HG03565 (cell line): ENCODE data around the gene ADGRD2.

Experiments
- ATAC-seq: cut with Tn5 transposase; IDR thresholded peaks from one replicate; pipeline ENCODE4 v1.9.1; 2021; ENCODE audit warnings: mild to moderate bottlenecking, moderate library complexity; ENCODE audit not compliant: unreplicated experiment

ADGRD2 gene

DNA sequence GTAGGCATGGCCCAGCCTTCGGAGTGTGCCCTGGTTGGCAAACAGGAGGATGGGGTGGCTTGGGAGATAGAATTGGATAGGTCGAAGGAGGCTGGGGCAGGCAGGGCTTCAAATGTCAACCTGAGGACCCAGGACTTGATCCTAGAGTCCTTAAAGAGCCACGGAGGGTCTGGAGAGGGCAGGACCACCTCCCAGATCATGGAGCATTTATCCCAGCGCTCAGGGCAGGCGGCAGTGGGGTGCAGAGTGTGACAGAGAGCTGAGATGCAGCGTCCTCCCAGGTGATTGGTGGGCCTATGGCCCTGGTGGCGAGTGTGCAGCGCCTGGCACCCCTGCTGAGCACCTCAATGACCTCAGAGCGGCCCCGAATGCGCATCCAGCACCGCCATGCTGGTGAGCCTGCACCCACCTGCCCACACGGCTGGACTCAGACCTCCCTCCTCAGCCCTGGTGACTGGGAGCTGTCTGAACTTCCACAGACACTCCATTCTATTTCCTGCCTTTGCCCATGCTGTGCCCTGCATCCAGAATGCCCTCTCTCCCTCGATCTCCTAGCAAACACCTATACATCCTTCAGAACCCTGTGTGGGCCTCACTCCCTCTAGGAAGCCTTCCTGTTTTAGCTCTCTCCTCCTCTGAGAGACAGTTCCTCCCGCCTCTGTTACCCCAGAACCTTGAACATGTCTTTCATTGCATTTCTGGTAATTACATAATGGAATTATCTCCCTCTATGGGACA, 6.3 kb downstream of the ADGRD2 start:
- ATAC-seq = no peak

DNA sequence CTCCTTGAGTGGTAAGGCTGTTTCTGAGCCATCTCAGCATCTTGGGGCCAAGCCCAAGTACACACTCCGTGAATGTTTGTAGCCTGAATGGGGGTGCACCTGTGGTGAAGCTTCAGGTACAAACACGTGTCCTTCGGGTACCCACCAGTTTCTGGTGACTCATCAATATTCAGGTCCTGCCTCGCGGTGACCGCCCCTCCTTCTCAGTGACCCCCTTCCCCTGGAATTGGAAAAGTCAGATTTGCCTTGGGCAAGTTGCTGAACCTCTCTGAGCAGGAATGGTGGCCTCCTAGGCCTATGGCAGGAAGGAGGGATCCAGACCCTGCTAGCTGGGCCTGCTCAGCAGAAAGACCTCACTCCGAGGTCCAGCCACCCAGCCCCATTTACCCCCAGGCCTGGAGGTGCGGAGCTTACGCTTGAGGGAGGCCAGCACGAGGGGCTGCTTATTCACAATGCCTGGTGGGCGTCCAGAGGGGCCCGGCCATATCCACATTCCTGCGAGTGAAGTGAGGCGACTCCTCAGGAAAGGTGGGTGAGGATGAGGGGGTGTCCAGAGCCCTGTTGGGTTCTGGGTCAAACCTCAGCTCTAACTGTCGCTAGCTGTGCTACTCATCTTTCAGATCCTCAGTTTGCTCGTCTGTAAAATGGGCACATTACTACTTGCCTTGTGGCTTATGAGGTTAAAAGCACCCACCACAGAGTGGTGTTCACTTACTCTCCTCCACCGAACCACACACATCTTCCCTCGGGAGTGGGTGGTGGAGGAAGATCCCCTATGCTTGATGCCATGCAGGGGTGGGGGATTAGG, 7.0 kb downstream of the ADGRD2 start:
- ATAC-seq = no peak

DNA sequence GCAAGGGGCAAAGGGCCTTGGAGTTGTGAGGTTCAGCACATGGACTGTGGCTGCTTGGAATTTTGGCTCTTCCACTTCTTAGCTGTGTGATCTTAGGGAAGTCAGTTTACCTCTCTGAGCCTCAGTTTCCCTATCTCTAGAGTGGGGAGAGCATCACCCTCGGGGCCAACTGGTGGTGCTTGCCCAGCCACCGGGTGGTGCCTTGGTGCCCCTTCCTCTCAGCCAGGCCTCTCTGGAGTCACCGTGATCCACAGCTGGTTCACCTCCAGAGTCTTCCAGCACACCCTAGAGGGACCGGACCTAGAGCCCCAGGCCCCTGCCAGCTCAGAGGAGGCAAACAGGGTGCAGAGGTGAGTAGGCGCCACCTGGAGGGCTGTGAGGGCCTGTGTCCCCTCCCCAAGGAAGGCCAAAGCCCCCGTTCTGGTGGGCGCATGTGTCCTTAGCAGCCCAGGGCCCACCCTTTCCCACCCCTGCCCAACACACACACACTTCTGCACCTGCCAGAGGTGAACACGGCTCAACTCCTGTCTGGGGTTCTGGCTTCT, 7.7 kb downstream of the ADGRD2 start:
- no peak for ATAC-seq

DNA sequence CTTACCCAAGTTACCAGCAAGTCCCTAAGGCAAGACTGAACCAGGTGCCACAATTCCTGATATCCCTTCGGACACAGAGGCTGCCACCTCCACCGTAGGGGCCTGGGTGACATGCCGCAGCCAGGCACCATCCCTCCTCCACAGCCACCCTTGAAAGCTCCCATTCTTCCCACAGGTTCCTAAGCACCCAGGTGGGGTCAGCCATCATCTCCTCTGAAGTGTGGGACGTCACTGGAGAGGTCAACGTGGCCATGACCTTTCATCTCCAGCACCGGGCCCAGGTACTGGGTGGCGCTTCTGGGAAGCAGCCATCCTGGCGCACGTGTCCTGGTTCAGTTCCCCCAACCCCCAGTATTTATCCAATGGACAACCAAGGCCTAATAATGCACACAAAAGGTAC, 8.2 kb downstream of the ADGRD2 start:
- no peak for ATAC-seq

DNA sequence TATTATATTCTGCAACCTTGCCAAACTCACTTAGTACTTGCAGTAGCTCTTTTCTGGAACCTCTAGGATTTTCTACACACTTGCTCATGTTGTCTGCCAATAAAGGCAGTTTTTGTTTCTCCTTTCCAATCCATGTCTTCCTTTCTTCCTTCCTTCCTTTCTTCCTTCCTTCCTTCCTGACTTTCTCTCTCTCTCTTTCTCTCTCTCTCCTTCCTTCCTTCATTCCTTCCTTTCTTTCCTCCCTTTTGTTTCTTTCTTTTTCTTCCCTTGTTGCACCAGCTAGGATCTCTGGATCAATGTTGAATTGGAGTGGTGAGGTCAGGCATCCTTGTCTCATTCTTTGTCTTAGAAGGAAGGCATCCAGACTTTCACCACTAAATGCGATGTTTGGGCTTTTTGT, 12.5 kb downstream of the ADGRD2 start:
- ATAC-seq = no peak

DNA sequence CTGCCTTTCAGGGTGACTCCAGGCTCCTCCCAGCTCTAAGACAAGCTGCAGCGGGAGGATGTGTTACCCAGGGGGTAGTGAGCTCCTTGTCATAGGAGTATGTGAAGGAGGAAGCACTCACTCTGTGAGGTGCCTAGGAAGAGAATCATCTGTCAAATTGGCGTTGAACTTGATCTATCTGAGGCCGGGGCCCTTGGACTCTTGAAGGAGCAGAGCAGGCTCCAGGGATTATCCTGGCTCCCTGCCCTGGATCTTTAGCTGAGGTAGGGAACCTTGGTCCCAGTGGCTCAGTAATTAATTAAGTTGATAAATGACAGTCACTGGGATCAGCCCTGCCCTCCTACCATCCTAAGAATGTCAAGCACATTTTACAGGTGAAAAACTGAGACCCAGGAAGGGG, 15.5 kb downstream of the ADGRD2 start:
- no peak for ATAC-seq

DNA sequence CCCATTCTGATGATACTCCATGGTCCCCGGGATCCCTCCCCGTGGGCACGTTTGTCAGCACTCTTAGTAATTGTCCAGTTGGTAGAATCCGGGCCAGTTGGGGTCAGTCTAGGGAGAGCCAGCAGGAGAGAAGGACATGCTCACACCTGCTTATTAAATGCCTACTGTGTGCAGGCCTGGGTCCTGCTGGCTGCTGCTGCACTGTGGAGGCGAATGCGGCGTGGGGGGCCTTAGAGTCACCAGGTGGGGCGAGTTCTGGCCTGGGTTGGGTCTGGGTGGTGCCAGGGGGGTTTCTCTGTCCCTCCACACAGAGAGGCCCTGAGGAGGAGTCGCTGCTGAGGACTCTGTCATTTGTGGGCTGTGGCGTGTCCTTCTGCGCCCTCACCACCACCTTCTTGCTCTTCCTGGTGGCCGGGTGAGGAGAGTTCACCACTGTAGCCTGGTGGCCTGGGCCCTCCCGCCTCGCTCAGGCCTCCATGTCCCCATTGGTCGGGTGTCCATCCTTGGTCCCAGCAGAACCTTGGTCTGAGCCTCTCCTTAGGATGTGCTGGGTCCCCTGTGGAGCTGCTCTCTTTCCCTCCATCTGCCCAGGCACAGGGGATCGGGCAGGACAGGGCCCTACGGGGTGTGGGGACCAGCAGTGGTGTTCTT, 17.3 kb downstream of the ADGRD2 start:
- ATAC-seq = no peak

DNA sequence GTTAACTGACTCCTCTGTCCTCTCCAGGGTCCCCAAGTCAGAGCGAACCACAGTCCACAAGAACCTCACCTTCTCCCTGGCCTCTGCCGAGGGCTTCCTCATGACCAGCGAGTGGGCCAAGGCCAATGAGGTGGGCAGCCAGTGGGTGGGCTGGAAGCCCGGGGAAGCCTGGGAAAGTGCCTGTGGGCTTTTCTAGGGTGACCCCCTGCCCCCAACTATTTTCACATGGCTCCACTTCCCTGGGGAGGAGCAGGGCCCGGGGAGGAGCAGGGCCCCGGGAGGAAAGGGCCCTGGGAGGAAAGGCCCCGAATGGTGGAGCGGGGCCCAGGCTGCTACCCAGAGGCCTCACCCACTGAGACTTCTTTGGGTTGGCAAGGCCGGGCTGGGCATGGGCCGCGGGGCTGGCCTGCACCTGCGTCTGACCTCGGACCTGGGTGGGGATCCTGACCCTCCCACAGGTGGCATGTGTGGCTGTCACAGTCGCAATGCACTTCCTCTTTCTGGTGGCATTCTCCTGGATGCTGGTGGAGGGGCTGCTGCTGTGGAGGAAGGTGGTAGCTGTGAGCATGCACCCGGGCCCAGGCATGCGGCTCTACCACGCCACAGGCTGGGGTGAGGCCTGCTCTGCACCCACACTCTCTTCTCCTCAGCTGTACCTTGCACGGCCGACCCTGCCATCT, 17.9 kb downstream of the ADGRD2 start:
- ATAC-seq = no peak

DNA sequence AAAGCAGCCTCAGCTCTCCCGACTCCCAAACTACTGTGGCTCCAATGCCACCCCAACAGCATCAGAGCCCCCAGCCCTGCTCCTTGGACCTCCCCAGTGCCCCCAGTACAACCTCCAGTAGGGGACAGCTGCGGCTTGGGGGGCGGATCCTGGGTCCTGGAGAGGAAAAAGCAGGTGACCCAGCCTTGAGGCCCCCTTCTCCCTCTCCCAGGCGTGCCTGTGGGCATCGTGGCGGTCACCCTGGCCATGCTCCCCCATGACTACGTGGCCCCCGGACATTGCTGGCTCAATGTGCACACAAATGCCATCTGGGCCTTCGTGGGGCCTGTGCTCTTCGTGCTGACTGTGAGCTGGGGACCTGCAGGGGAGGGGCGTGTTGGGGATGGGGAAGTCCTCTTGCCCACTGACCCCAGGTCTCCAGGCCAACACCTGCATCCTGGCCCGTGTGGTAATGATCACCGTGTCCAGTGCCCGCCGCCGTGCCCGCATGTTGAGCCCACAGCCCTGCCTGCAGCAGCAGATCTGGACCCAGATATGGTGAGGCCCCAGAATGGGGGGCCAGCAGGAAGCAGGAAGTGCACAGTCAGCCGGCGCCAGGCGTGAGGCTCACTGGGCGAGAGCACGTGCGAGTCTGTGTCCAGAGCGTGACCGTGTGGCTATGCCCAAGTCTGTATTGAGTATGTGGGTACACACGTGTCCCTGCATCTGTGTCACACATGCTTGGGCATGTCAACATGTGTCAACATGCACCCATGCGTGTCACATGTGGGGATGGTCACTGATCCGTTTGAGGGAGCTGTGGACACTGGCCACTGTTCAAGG, 19.0 kb downstream of the ADGRD2 start:
- ATAC-seq = no peak

DNA sequence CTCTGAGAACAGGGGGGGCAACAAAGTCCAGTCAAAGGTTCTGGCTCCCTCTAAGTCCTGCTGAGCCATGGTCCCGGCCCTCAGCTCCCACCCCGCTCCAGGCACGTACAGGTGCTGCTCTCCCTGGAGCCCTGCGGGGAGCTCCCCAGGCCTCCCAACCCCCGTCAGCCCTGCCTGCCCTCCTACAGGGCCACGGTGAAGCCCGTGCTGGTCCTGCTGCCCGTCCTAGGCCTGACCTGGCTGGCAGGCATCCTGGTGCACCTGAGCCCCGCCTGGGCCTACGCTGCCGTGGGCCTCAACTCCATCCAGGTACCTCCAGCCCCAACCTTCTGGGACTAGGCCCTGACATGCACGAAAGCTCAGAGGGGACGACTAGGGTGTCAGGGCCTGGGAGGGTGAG, 20.1 kb downstream of the ADGRD2 start:
- ATAC-seq = no peak

DNA sequence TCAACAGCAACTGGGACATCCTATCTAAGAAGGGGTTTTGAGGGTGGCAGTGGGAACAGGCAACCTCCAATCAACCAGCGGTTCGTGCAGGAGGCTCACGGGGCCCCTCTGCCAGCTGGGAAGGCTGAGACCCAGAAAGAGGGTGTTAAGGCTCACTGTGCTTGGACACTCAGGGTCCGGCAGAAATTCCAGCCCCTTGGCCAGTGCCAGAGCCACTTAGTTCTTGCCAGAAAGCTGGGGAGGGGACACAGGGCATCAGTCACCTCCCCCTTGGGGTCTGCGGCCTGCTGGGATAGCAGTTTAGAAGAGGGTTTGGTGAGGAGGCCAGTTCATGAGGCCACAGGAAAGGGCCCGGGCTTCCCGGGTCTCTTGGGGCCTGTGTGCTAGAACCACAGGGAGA, 20.5 kb downstream of the ADGRD2 start:
- no peak for ATAC-seq

DNA sequence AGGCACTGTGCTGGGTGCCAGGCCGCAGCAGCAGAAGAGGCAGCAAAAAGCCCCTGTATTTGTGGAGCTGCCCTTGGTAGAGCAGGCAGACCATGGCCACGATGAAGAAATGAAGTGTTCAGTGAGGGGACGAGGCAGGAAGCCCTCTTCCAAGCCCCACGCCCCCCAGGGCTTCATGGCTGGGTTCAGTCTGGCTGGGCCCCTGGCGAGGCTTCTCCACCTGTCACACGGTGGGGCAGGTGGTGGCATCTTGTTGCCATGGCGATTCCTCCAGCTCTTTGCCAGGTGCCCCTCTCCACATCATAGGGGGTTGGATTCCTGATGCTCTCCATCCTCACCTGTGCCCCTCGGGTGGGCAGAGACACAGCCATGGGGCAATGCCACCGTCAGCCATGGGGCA, 21.5 kb downstream of the ADGRD2 start:
- ATAC-seq = no peak

DNA sequence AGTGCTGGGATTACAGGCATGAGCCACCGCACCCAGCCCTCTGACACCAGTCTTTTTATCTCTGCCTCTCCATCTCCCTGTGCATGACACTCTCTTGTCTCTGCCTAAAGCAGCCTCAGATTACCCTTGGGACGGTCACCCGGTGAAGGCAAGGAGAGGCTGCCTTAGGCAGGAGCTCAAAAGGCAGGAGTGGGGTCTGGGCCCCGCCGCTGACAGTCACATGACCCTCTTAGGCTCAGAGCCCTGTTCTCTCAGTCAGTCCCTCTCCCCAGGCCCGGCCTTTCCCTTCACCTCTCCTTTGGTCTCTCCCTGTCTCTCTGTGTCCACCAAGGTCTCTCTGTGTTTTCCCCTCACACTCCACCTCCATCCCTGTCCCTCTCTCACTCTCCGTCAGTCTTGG, 22.5 kb downstream of the ADGRD2 start:
- no peak for ATAC-seq

DNA sequence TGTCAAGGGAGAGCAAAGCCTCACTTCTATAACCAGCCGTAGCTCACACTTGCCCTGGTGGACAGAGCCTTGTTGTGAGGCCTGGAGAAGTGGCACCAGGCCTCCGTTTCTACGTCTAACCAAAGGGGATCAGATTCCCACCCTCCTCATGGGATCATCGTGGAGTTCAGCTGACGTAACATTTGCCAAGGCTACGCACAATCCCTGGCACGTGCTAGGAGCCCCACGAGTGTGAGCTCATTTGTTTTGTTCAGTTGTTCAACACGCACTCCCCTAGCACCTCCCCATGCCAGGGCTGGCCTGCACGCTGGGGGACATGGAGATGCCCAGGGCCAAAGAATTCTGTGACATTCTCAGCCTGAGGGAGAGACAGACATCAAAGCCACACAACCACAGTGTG, 23.1 kb downstream of the ADGRD2 start:
- no peak for ATAC-seq

DNA sequence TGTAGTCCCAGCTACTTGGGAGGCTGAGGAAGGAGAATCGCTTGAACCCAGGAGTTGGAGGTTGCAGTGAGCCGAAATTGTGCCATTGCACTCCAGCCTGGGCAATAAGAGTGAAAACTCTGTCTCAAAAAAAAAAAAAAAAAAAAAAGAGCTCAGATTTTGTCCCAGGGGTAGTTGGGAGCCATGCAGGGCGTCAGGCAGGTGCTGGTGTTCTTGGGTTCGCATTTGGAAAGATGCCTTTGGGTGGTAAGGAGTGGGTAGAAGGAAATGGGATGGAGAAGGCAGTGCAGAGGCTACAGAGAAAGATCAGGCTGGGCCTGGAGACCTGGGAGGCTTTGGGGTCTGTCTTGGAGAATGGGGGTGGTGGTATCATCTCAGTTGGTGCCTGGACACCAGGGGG, 23.9 kb downstream of the ADGRD2 start:
- ATAC-seq = no peak

DNA sequence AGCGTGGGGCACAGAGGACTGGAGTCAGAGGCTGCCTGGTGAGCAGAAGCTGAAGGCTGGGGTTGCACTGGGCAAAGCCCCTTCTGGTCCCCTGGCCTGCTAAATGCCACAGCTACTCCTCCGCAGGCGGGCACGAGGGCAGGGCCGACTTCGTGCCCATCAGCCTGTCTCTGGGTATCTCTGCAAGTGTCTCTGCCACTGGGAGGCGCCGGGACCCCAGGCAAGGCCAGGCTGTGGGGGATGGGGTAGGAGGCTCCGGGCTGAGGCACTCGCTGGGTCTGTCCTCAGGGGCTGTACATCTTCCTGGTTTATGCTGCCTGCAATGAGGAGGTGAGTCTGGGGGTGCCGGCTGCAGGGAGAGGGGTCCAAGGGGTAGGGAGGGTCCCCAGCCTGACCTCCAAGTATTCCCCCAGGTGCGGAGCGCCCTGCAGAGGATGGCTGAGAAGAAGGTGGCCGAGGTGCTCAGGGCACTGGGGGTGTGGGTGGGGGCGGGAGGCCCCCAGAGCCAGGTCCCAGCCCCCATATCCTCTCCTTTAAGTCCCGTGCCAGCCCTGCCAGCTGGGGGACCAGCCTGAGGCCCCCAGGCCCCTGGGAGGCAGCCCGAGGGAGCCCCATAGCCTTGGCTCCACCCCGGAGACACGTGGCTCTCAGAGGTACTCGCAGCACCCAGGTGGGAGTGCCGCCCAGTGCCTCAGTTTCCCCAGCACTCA, 25.1 kb downstream of the ADGRD2 start:
- no peak for ATAC-seq

DNA sequence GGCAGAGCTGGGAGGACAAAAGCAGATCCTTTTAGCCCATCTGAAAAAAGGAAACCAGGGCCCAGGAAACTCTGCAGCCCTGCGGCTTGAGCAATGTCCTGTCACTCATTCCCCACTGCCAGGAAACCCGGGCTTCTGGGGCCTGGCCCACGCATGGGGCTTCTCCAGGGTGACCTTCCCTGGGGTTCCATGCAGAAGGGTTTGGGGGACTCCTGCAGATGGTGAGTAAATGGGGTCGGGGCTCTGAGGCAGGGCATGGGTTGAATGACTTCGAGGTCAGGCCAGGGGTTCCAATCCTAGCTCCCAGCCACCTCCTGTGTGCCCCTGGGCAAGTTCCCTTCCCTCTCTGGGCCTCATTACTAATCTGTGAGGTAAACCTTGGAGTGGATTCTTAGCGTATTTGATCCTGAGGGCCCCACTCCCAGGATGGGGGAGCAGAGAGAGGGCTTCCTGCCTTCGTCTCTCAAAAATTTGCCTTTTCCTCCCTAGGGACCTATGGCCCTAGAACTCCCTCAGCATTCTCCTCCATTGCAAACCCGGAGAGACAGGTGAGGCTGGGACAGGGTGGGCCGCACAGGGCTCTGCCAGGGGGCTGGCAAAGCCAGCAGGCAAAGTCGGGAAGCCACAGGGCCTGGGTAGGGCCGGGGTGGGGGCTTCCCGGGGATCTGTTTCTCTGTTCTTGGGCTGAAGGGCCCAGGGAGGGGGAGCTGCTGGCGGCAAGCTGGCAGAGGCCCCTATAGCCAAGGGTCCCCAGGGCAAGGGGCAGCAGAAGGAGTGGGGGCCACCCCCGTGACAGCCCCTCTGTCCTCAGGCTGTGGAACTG, 25.8 kb downstream of the ADGRD2 start:
- no peak for ATAC-seq

DNA sequence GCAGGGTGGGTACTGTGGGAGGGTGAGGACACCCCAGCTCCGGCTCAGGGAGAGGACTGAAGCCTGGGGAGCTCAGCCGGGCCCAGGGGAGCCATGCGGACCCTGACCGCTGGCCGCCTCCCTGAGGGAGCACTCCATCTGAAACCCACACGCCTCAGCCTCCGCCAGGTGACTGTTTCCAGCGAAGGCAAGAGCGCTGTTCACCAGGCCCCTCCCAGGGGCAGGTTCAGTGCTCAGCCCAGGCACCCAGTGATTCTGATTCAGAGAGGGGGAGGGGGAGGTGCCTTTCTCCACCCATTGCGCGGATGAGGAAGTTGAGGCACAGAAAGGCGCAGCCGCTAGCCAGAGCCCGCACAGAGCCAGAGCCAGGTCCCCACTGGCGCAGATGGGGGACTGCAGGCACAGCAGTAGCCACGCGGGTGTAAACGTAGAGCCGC, 27.0 kb downstream of the ADGRD2 start:
- ATAC-seq = no peak
